ENCODE measurements around the gene RANBP6.
"Not testable (repeated sequence)": the region's sequence is repeated elsewhere in the genome, so short reads cannot be mapped to it uniquely, and the experiment has no call there.

RANBP6 gene

DNA sequence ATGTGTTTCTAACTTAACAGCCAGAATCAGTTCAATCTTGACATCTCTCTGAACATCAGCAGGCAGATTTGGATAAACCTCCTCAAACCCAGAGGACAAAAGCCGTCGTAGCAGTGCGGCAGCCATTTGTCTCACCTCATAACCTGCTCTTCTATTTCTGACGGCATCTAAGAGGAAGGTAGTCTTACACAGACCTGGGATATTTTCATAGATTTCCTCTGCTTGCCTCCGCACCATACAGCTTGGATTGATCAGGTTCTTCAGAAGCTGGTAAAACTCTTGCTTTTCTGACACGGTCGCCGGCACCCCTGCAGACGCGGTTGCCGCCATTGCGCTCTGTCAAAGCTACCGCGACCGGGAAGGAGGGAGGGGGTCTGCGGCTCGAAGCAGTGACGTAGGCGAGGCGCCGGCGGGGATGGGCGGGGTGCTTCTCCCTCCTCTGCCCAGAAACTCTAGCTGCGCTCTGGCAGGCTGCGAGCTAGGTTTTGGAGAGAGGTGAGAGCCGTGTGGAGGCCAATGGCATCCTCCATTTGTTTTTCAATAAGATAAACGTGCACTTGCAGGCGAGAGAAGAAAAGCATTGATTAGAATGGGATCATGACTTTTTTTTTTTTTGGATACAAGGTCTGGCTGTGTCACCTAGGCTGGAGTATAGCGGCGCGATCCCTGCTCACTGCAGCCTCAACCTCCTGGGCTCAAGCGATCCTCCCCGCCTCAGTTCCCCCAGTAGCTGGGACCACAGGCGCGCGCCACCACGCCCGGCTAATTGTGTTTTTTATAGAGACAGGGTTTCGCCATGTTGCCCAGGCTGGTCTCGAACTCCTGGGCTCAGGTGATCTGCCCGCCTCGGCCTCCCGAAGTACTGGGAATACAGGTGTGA, at the start of gene RANBP6:
TSS of gene RANBP6 (minus strand) at position 347 of the 880 bp plus-strand sequence. CDS start at position 330, 17 bp downstream.
- DNase-seq, result peak; percentile 96

- DNase-seq, result not testable (repeated sequence)
Measured at GRCh38 chr9:6063146-6063545, 47.7 kb upstream of the RANBP6 start.

GRCh38 chr9:6055666-6056065, 40.2 kb upstream of the RANBP6 start:
- no peak for DNase-seq

GRCh38 chr9:6055216-6055615, 39.8 kb upstream of the RANBP6 start:
- no peak for DNase-seq

DNA sequence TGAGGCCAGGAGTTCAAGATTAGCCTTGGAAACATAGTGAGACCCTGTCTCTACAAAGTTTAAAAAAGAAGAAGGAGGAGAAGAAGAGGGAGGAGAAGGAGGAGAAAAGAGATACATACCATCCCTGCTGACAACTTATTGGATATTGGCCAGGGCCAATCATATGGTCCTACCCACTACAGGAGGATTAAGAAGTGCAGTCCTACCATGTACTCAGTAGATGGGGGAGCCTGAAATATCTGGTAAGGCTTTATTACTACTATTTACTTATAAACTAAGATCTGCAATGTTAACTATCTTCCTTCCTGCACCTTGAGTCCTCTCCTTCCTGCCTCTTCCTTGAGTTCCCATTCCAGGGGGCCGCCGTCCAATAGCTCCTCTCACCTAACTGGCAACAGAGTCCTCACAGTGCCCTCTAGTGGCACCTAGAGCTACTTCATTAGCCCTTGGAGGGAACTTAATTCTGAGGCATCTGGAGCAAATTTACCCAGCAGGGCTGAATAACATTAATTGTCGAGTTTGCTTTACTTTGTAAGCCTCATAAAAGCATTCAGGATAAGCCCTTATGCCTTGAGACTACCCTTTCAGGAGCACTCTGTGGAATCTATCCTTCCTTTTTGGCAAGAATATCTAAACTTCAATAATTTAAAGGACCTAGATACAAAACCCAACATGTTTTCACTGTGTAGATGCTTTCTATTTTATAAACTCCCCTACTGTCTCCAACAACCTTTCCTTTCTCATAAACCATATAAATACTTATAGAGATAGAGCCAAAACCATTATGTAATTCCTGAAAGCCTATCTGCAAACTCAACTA, 39.1 kb upstream of the RANBP6 start:
- peak; percentile 82 for DNase-seq

DNA sequence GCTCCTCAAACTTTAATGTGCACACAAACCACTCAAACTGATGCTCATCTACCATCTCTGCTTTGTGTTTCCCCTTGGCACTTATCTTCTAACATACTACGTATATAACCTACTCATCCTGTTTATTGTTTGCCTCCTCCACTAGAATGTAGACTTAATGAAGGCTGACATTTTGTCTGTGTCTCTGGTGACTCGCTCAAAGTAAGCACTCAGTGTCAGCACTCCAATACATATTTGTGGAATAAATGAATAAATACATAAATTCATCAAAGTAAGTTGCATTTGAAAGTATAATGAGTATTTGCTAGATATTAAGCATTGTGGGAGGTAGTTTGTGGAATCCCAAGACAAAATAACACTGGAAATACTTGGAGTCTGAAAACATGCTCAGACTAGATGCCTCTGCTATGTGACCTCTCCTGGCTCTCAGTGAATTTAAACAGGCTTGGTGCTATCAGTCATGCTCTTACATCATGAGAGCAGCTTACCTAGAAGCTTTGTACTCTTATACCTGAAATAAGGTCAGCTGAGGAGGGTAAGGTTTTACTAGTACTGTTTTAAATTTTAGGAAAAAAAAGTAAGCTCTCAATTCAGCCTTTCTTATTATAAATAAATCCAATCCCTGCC, 37.0 kb upstream of the RANBP6 start:
- no peak for DNase-seq

- no peak for DNase-seq
Measured at GRCh38 chr9:6051511-6051950, 36.1 kb upstream of the RANBP6 start.

DNA sequence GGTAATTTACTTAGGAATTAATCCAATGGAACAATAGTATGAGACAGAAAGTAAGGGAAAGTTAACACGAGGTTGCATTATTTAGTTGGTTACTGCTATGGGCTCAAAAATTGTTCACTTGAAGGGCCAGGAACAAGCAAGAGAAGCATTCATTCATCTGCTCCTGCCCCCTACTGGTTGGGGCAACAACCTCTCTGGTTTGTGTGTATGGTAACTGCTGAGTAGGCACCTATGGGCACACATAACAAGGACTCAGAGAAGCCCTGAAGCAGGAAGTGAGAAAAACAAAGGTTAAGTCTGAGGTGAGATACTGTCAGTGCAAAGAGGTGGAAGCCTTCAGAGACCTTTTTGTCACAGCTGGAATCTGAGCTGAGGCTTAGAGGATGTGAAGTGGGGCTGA, 34.4 kb upstream of the RANBP6 start:
- DNase-seq, result no peak

DNA sequence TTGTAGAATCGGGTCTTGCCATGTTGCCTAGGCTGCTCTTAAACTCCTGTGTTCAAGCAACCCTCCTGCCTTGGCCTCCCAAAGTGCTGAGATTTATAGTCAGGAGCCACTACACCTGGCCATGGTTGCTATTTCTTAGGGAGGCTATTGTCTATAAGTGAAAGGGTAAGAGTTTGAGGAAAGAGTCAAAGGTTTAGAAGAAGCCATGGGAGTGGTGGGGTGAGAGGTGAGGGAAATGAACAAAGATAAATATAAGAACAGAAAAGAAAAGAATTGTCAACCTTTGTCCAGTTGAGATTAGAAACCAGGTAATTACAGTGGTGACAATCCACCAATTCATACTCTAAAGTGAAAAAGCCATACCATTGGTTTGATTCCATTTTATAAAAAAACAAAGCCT, 32.6 kb upstream of the RANBP6 start:
- DNase-seq, result no peak

- no peak for DNase-seq
Measured at GRCh38 chr9:6047020-6047419, 31.6 kb upstream of the RANBP6 start.

DNA sequence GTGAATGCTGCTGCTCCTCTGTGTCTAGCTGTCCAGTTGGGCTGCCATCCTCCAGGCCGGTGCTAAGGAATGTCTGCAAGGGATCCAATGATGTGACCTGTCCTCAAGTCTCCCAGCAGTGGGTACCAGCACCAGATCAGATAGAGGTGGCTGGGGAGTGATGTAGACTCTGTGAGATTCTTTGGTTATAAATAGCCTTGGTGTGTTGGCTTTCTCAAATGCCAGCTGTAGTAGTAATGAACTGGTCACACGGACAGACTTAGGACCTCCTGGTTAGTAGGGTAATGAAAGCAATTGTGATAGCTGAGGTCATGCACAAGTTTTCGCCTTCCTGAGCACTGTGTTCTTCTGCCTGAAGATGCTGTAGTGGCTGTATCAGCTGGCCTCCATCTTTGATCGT, 29.9 kb upstream of the RANBP6 start:
- no peak for DNase-seq

- DNase-seq, result no peak
Measured at GRCh38 chr9:6040077-6040476, 24.7 kb upstream of the RANBP6 start.

GRCh38 chr9:6036391-6036790, 21.0 kb upstream of the RANBP6 start:
- no peak for DNase-seq

DNA sequence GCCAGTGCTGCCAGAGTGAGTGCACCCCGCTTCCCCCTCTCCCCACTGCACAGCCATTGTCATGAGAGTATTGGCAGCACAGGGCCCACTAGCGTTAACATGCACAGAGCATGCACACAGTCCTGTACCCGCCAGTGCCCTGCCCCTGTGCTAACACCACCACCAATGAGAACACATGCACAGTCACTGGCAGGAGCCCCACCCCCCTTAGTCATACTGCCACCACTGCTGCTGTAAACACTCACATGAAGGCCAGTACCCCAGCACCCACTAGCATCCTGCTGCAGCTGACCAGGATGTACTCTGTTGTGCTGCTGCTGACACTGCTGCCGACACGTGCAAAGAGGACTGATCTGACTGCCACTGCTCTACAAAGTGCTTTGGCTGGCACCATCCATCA, 19.5 kb upstream of the RANBP6 start:
- no peak for DNase-seq

DNA sequence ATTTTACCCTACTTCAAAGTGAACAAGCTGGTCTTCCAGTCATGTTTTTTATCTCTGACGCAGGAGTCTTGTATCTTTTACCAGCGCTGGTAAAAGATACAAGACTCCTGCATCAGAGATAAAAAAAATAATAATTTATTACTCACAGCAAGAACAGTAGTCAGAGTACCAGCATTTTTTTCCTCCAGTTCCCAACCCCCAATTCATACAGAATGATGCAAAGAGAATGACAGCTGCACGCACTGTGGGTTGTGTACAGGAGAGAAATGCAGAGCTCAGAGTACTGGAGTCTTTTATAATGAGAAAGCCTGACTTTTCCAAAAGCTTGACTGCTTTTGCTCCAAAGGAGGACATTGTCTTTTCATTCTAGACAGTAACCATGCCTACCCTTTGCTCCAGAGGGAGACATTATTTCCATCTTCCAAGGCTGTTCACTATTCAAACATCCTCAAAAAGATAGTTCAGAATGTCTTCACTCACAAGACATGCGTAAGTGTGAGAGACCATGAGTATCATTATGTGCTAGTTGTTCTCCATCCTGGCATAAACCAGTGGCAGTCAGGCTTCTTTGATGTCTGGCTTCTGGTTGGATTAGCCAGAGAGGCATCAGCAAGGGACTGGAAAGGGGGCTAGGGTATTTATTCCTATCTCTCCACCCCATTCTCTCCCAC, 14.3 kb upstream of the RANBP6 start:
- DNase-seq, result no peak

GRCh38 chr9:6024035-6024554, 8.7 kb upstream of the RANBP6 start:
- DNase-seq, result no peak

- not testable (repeated sequence) for DNase-seq
Measured at GRCh38 chr9:6016975-6017374, 1.6 kb upstream of the RANBP6 start.

DNA sequence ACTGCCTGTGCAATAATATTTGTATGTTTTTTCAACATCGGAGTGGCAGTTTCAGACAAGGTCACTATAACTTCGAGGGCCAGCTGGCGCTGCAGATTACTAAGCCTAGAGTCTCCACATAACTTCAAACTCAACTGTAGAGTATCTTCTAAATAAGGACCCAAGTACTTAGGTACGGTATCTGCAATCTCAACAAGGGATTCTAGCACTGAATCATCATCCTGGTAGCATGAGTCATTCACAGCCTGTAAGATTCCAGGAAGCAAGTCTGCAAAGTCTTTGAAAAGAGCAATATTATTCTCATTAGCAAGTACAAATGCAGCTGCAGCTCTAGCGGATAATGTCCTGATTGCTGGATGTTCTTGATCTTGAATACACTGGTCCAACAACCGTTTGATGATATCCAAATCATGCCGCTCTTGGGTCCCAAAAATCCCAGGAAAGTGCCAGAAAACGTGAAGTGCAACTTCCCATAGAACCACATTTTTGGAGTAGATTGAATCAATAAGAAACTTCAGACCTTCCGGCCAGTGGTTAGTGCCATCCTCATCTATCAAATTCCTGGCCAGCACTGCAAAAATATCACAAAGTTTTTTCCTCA, 654 bp downstream of the RANBP6 start:
- no peak for DNase-seq

- DNase-seq, result peak; percentile 97
Measured at GRCh38 chr9:6008169-6008979, 7.0 kb downstream of the RANBP6 start.

GRCh38 chr9:6007770-6008168, 7.7 kb downstream of the RANBP6 start:
- peak; percentile 92 for DNase-seq

DNA sequence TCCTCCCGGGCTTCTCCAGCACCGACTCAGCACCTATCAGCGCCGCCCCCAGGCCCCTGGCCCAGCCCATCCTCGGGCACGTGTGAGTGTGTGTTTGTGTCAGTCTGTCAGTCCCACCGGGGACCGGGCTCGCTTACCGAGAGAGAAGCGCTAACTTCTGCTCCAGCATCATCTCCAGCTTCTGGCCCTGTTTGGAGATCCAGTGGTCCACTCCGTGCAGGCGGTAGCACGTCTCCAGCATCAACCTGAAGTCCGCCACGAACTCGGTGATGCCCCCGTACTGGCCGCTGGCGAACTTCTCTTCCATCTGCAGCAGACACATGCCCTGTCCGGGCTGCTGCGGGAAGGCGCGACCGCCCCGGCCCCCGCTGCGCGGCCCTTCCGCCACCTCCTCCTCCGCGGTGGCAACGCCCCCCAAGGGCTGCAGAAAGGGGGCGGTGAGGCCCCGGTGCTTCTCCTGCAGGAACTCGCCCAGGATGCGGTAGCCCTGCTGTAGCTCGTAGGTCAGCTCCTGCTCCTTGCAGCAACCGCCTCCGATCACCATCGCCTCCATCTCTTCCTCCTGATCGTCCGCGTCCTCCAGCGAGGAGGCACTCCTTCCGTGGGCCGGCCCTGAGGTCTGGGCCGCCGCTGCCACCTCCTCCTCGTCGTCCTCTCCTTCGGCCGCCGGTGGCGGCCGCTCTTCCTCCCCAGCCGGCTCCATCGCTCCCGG, 8.2 kb downstream of the RANBP6 start:
- peak; percentile 98 for DNase-seq

All from activated effector memory CD4-positive, alpha-beta T cell treated with anti-CD3 and anti-CD28 coated beads, Interleukin-2, amount 50 U/mL, for 16 hours (primary cell).